HG03095 (cell line): ENCODE data around the gene SH3RF1.

ENCODE experiments used
- ATAC-seq: cut with Tn5 transposase; IDR thresholded peaks from one replicate; pipeline ENCODE4 v1.9.1; 2021; ENCODE audit warnings: moderate library complexity; ENCODE audit not compliant: unreplicated experiment

SH3RF1 gene

GRCh38 chr4:169048868-169049414, 221.8 kb downstream of the SH3RF1 start:
- no peak for ATAC-seq

GRCh38 chr4:169047956-169048355, 222.8 kb downstream of the SH3RF1 start:
- ATAC-seq, result no peak

GRCh38 chr4:169045862-169046584, 224.7 kb downstream of the SH3RF1 start:
- ATAC-seq, result no peak

- ATAC-seq, result no peak
These were observed 225.9 kb downstream of the SH3RF1 start for GRCh38 chr4:169044714-169045447.
